Epidermal melanocyte (primary cell): ENCODE results near the gene SGSH.
"Not testable (repeated sequence)": the region's sequence is repeated elsewhere in the genome, so short reads cannot be mapped to it uniquely, and the experiment has no call there.

Experiments
- DNase-seq: peaks from one replicate; pipeline ENCODE4 v3.0.0; 2011; ENCODE audit warnings: low spot score; ENCODE audit not compliant: insufficient read length

Gene SGSH

GRCh38 chr17:80212109-80212508, 8.0 kb downstream of the SGSH start:
- no peak for DNase-seq

GRCh38 chr17:80210348-80211108, 9.6 kb downstream of the SGSH start:
- DNase-seq = no peak

GRCh38 chr17:80209765-80210164, 10.4 kb downstream of the SGSH start:
- no peak for DNase-seq

- no peak for DNase-seq
Measured at GRCh38 chr17:80208050-80208449, 12.1 kb downstream of the SGSH start.

- DNase-seq = no peak
Measured at GRCh38 chr17:80205811-80206210, 14.3 kb downstream of the SGSH start.

- no peak for DNase-seq
Measured at GRCh38 chr17:80204626-80205468, 15.3 kb downstream of the SGSH start.

- no peak for DNase-seq
Measured at GRCh38 chr17:80203471-80203963, 16.6 kb downstream of the SGSH start.

GRCh38 chr17:80202197-80202596, 17.9 kb downstream of the SGSH start:
- no peak for DNase-seq

GRCh38 chr17:80201446-80201845, 18.7 kb downstream of the SGSH start:
- no peak for DNase-seq

GRCh38 chr17:80199295-80199694, 20.8 kb downstream of the SGSH start:
- DNase-seq = not testable (repeated sequence)

- no peak for DNase-seq
Measured at GRCh38 chr17:80198144-80198661, 21.9 kb downstream of the SGSH start.

GRCh38 chr17:80196652-80197051, 23.5 kb downstream of the SGSH start:
- DNase-seq = no peak

GRCh38 chr17:80195671-80196529, 24.2 kb downstream of the SGSH start:
- no peak for DNase-seq

GRCh38 chr17:80195141-80195540, 25.0 kb downstream of the SGSH start:
- DNase-seq = no peak

- peak; percentile 57 for DNase-seq
Measured at GRCh38 chr17:80191865-80192661, 28.1 kb downstream of the SGSH start.

GRCh38 chr17:80191192-80191591, 28.9 kb downstream of the SGSH start:
- DNase-seq = no peak

- no peak for DNase-seq
Measured at GRCh38 chr17:80190716-80191115, 29.4 kb downstream of the SGSH start.

GRCh38 chr17:80189611-80190010, 30.5 kb downstream of the SGSH start:
- DNase-seq = no peak

GRCh38 chr17:80187515-80187941, 32.6 kb downstream of the SGSH start:
- DNase-seq = no peak

- no peak for DNase-seq
Measured at GRCh38 chr17:80187090-80187489, 33.0 kb downstream of the SGSH start.
